Activated naive CD4-positive, alpha-beta T cell treated with anti-CD3 and anti-CD28 coated beads, Interleukin-2, amount 10 ng/mL, durations not matched to agents 7 days and 5 days (primary cell): Measurements from ENCODE around the gene RXRA.

ENCODE experiments used
- CTCF ChIA-PET: fragments of 350-600 bp; sonication (Branson Sonifier 250); formaldehyde crosslinking; loops from one replicate; lab custom pipeline; 2021; ENCODE audit warnings: antibody characterized with exemption; lab: Charles Lee
- DNase-seq: peaks from one replicate; pipeline ENCODE4 v3.0.0-alpha.2; 2020
- H3K27ac Mint-ChIP-seq: one replicate; pipeline ENCODE4 v1.8.0; 2021; ENCODE audit warnings: mild to moderate bottlenecking, moderate library complexity, mixed read lengths
- H3K27me3 Mint-ChIP-seq: one replicate; pipeline ENCODE4 v1.8.0; 2021; ENCODE audit warnings: mild to moderate bottlenecking, mixed read lengths
- H3K36me3 Mint-ChIP-seq: one replicate; pipeline ENCODE4 v1.8.0; 2021; ENCODE audit warnings: mixed read lengths
- H3K4me1 Mint-ChIP-seq: one replicate; pipeline ENCODE4 v1.8.0; 2021; ENCODE audit warnings: mixed read lengths
- H3K4me3 Mint-ChIP-seq: one replicate; pipeline ENCODE4 v1.8.0; 2021; ENCODE audit warnings: mild to moderate bottlenecking, moderate library complexity, mixed read lengths
- H3K9me3 Mint-ChIP-seq: one replicate; pipeline ENCODE4 v1.8.0; 2021; ENCODE audit warnings: mixed read lengths

RXRA gene

GRCh38 chr9:134460206-134460605 lies 134.0 kb downstream of the RXRA start:
- H3K27me3 Mint-ChIP-seq: peaks cover 17% of the 10 kb centered on the region
- H3K9me3 Mint-ChIP-seq: no peaks in the 10 kb centered on the region
- no peak overlapping the region for H3K4me3 Mint-ChIP-seq
- DNase-seq: no peak
- H3K36me3 Mint-ChIP-seq: no peaks in the 10 kb centered on the region
- peaks cover 13% of the 10 kb centered on the region for H3K4me1 Mint-ChIP-seq
- H3K27ac Mint-ChIP-seq: no peak overlapping the region
- CTCF ChIA-PET: no interaction called here

- H3K27ac Mint-ChIP-seq: no peak overlapping the region
- no peaks in the 10 kb centered on the region for H3K36me3 Mint-ChIP-seq
- no peak for DNase-seq
- no peaks in the 10 kb centered on the region for H3K9me3 Mint-ChIP-seq
- no peak overlapping the region for H3K4me3 Mint-ChIP-seq
- CTCF ChIA-PET: no interaction called here
- H3K4me1 Mint-ChIP-seq: peaks cover 11% of the 10 kb centered on the region
- peaks cover 17% of the 10 kb centered on the region for H3K27me3 Mint-ChIP-seq
Observed at GRCh38 chr9:134460896-134461295, 134.6 kb downstream of the RXRA start.

GRCh38 chr9:134461426-134461982 lies 135.2 kb downstream of the RXRA start:
- Mint-ChIP-seq H3K9me3 (no peaks in the 10 kb centered on the region), H3K27ac (no peak overlapping the region), H3K27me3 (peaks cover 17% of the 10 kb centered on the region), H3K4me1 (peaks cover 6% of the 10 kb centered on the region), H3K36me3 (no peaks in the 10 kb centered on the region), H3K4me3 (no peak overlapping the region)
- CTCF ChIA-PET: no interaction called here
- no peak for DNase-seq

GRCh38 chr9:134462318-134462717 lies 136.1 kb downstream of the RXRA start:
- peaks cover 17% of the 10 kb centered on the region for H3K27me3 Mint-ChIP-seq
- H3K9me3 Mint-ChIP-seq: no peaks in the 10 kb centered on the region
- H3K36me3 Mint-ChIP-seq: no peaks in the 10 kb centered on the region
- CTCF ChIA-PET: no interaction called here
- no peak overlapping the region for H3K27ac Mint-ChIP-seq
- DNase-seq: no peak
- no peaks in the 10 kb centered on the region for H3K4me1 Mint-ChIP-seq
- H3K4me3 Mint-ChIP-seq: no peak overlapping the region

GRCh38 chr9:134463280-134463679 lies 137.0 kb downstream of the RXRA start:
- Mint-ChIP-seq H3K9me3 (no peaks in the 10 kb centered on the region), H3K4me1 (no peaks in the 10 kb centered on the region), H3K27ac (no peak overlapping the region), H3K36me3 (no peaks in the 10 kb centered on the region), H3K27me3 (peaks cover 17% of the 10 kb centered on the region), H3K4me3 (no peak overlapping the region)
- CTCF ChIA-PET: no interaction called here
- DNase-seq: no peak

GRCh38 chr9:134466869-134467616 lies 140.8 kb downstream of the RXRA start:
- H3K9me3 Mint-ChIP-seq: no peaks in the 10 kb centered on the region

GRCh38 chr9:134468358-134468757 lies 142.1 kb downstream of the RXRA start:
- Mint-ChIP-seq H3K9me3 (no peaks in the 10 kb centered on the region), H3K36me3 (no peaks in the 10 kb centered on the region), H3K27ac (no peak overlapping the region), H3K27me3 (peaks cover under 1% of the 10 kb centered on the region), H3K4me3 (no peak overlapping the region), H3K4me1 (no peaks in the 10 kb centered on the region)
- DNase-seq: no peak
- CTCF ChIA-PET: no interaction called here

More at GRCh38 chr9:134466869-134467616, 140.8 kb downstream of the RXRA start:
- peaks cover 12% of the 10 kb centered on the region for H3K27me3 Mint-ChIP-seq
- H3K36me3 Mint-ChIP-seq: no peaks in the 10 kb centered on the region
- H3K4me3 Mint-ChIP-seq: no peak overlapping the region
- no peak for DNase-seq
- CTCF ChIA-PET: no interaction called here
- H3K27ac Mint-ChIP-seq: no peak overlapping the region
- no peaks in the 10 kb centered on the region for H3K4me1 Mint-ChIP-seq

GRCh38 chr9:134469041-134469875 lies 143.0 kb downstream of the RXRA start:
- Mint-ChIP-seq H3K27me3 (no peaks in the 10 kb centered on the region), H3K4me1 (no peaks in the 10 kb centered on the region), H3K9me3 (no peaks in the 10 kb centered on the region), H3K4me3 (no peak overlapping the region), H3K36me3 (no peaks in the 10 kb centered on the region), H3K27ac (no peak overlapping the region)
- CTCF ChIA-PET: no interaction called here
- DNase-seq: no peak

- H3K27me3 Mint-ChIP-seq: no peaks in the 10 kb centered on the region
- CTCF ChIA-PET: no interaction called here
- no peak overlapping the region for H3K4me3 Mint-ChIP-seq
- H3K27ac Mint-ChIP-seq: no peak overlapping the region
- no peaks in the 10 kb centered on the region for H3K9me3 Mint-ChIP-seq
- H3K36me3 Mint-ChIP-seq: no peaks in the 10 kb centered on the region
- peaks cover 4% of the 10 kb centered on the region for H3K4me1 Mint-ChIP-seq
- no peak for DNase-seq
Observed at GRCh38 chr9:134472256-134472655, 146.0 kb downstream of the RXRA start.

GRCh38 chr9:134473141-134474054 lies 147.1 kb downstream of the RXRA start:
- Mint-ChIP-seq H3K4me1 (peaks cover 4% of the 10 kb centered on the region), H3K27me3 (no peaks in the 10 kb centered on the region), H3K4me3 (no peak overlapping the region), H3K36me3 (no peaks in the 10 kb centered on the region), H3K9me3 (no peaks in the 10 kb centered on the region), H3K27ac (no peak overlapping the region)
- no peak for DNase-seq
- CTCF ChIA-PET: no interaction called here

- no peaks in the 10 kb centered on the region for H3K27me3 Mint-ChIP-seq
- no peaks in the 10 kb centered on the region for H3K9me3 Mint-ChIP-seq
- no peak overlapping the region for H3K4me3 Mint-ChIP-seq
- no peaks in the 10 kb centered on the region for H3K36me3 Mint-ChIP-seq
- CTCF ChIA-PET: no interaction called here
- no peak overlapping the region for H3K27ac Mint-ChIP-seq
- no peak for DNase-seq
- H3K4me1 Mint-ChIP-seq: peaks cover 4% of the 10 kb centered on the region
Observed at GRCh38 chr9:134474055-134474370, 147.8 kb downstream of the RXRA start.

GRCh38 chr9:134475011-134475790 lies 148.9 kb downstream of the RXRA start:
- peaks cover 4% of the 10 kb centered on the region for H3K4me1 Mint-ChIP-seq
- H3K4me3 Mint-ChIP-seq: no peak overlapping the region
- H3K36me3 Mint-ChIP-seq: no peaks in the 10 kb centered on the region
- H3K27ac Mint-ChIP-seq: peak overlapping the region; percentile 86
- no peaks in the 10 kb centered on the region for H3K27me3 Mint-ChIP-seq
- H3K9me3 Mint-ChIP-seq: no peaks in the 10 kb centered on the region
- CTCF ChIA-PET: no interaction called here
- peak; percentile 34 for DNase-seq

GRCh38 chr9:134476272-134476941 lies 150.2 kb downstream of the RXRA start:
- Mint-ChIP-seq H3K36me3 (no peaks in the 10 kb centered on the region), H3K9me3 (no peaks in the 10 kb centered on the region), H3K4me3 (no peak overlapping the region), H3K4me1 (peaks cover 4% of the 10 kb centered on the region), H3K27me3 (no peaks in the 10 kb centered on the region), H3K27ac (no peak overlapping the region)
- DNase-seq: no peak
- CTCF ChIA-PET: no interaction called here
